Neural cell (in vitro differentiated cells): ENCODE data around the gene CELSR1. TPM values are rescaled to one million over a fixed set of nuclear protein-coding genes. Genes with fewer than 3 reads are reported as not detected.

Experiments used
- H2AFZ ChIP-seq: fragments of 200-600, 300-800 bp; sonication (generic), shearing (Covaris generic); 2 replicates; pipeline ENCODE4 v1.6.0; 2014; ENCODE audit warnings: low read depth, mild to moderate bottlenecking, antibody characterized with exemption, low read length, moderate library complexity
- H3F3A ChIP-seq: fragments of 200-600 bp; shearing (Covaris generic); 2 replicates; pipeline ENCODE4 v1.6.1; 2016; ENCODE audit warnings: mild to moderate bottlenecking, moderate library complexity, mixed read lengths, antibody characterized with exemption, low read length; ENCODE audit not compliant: insufficient read depth, poor library complexity, severe bottlenecking
- H3K27ac ChIP-seq: fragments of 200-600, 300-800 bp; sonication (generic), shearing (Covaris generic); 2 replicates; pipeline ENCODE4 v1.5.1; 2014; ENCODE audit warnings: mild to moderate bottlenecking, low read length, moderate library complexity
- H3K27me3 ChIP-seq: fragments of 300-800, 200-600 bp; sonication (generic), shearing (Covaris generic); 2 replicates; pipeline ENCODE4 v1.6.0; 2014; ENCODE audit warnings: mild to moderate bottlenecking, low read depth, low read length, moderate library complexity; ENCODE audit not compliant: insufficient read depth
- H3K36me3 ChIP-seq: fragments of 300-800, 200-600 bp; sonication (generic), shearing (Covaris generic); 2 replicates; pipeline ENCODE4 v1.5.1; 2014; ENCODE audit warnings: mild to moderate bottlenecking, antibody characterized with exemption, low read length, moderate library complexity; ENCODE audit not compliant: insufficient read depth
- H3K4me2 ChIP-seq: fragments of 300-800, 200-600 bp; sonication (generic), shearing (Covaris generic); 2 replicates; pipeline ENCODE4 v1.6.0; 2014; ENCODE audit warnings: mild to moderate bottlenecking, low read length
- H3K4me3 ChIP-seq: fragments of 300-800, 200-600 bp; sonication (generic), shearing (Covaris generic); 2 replicates; pipeline ENCODE4 v1.5.1; 2014; ENCODE audit warnings: mild to moderate bottlenecking, low read length, moderate library complexity
- H3K79me2 ChIP-seq: fragments of 200-600 bp; shearing (Covaris generic); replicated peaks from 2 replicates; pipeline ENCODE4 v1.6.0; 2014; ENCODE audit warnings: mild to moderate bottlenecking, low read length, moderate library complexity; ENCODE audit not compliant: insufficient read depth
- H3K9ac ChIP-seq: fragments of 300-800, 200-600 bp; sonication (generic), shearing (Covaris generic); 2 replicates; pipeline ENCODE4 v1.6.1; 2016; ENCODE audit warnings: mild to moderate bottlenecking, low read length, mixed read lengths
- H3K9me2 ChIP-seq: fragments of 200-600 bp; shearing (Covaris generic); 2 replicates; pipeline ENCODE4 v1.6.1; 2016; ENCODE audit warnings: mild to moderate bottlenecking, low read length, mixed read lengths; ENCODE audit not compliant: insufficient read depth
- H3K9me3 ChIP-seq: fragments of 200-600, 300-800 bp; sonication (generic), shearing (Covaris generic); 2 replicates; pipeline ENCODE4 v1.6.1; 2016; ENCODE audit warnings: mild to moderate bottlenecking, mixed run types, low read length, moderate library complexity, mixed read lengths
- H4K20me1 ChIP-seq: fragments of 200-600 bp; shearing (Covaris generic); 2 replicates; pipeline ENCODE4 v1.6.1; 2016; ENCODE audit warnings: mild to moderate bottlenecking, mixed run types; ENCODE audit not compliant: insufficient read depth
- CTCF ChIP-seq: fragments of 450-650 bp; IDR thresholded peaks from 2 replicates; pipeline ENCODE4 v1.5.1; 2014; ENCODE audit warnings: antibody characterized with exemption, mild to moderate bottlenecking, moderate library complexity; ENCODE audit not compliant: poor library complexity, severe bottlenecking
- EP300 ChIP-seq: fragments of 450-650 bp; conservative IDR thresholded peaks from 2 replicates; pipeline ENCODE4 v1.6.1; 2014; ENCODE audit warnings: antibody characterized with exemption, mild to moderate bottlenecking, moderate library complexity; ENCODE audit not compliant: poor library complexity, severe bottlenecking
- EZH2 ChIP-seq: fragments of 200-600, 300-800 bp; shearing (Covaris generic), sonication (generic); IDR thresholded peaks from 2 replicates; pipeline ENCODE4 v1.6.1; 2014; ENCODE audit warnings: antibody characterized with exemption, low read length, borderline replicate concordance, mild to moderate bottlenecking; ENCODE audit not compliant: insufficient read depth, poor library complexity, severe bottlenecking
- MXI1 ChIP-seq: fragments of 450-650 bp; conservative IDR thresholded peaks from 2 replicates; pipeline ENCODE4 v1.6.1; 2014; ENCODE audit warnings: antibody characterized with exemption, mild to moderate bottlenecking; ENCODE audit not compliant: poor library complexity, severe bottlenecking
- POLR2AphosphoS5 ChIP-seq: IDR thresholded peaks from 2 replicates; pipeline ENCODE4 v1.6.1; 2012
- RAD21 ChIP-seq: fragments of 450-650 bp; conservative IDR thresholded peaks from 2 replicates; pipeline ENCODE4 v1.6.1; 2014; ENCODE audit warnings: antibody characterized with exemption, mild to moderate bottlenecking, moderate library complexity
- SMC3 ChIP-seq: fragments of 450-650 bp; conservative IDR thresholded peaks from 2 replicates; pipeline ENCODE4 v1.6.1; 2014; ENCODE audit warnings: antibody characterized with exemption, mild to moderate bottlenecking, moderate library complexity; ENCODE audit not compliant: poor library complexity
- TAF1 ChIP-seq: IDR thresholded peaks from 2 replicates; pipeline ENCODE4 v1.6.1; 2012; ENCODE audit warnings: low read depth
- polyA plus RNA-seq: library from polyadenylated mRNA; depleted of rRNA; stranded (reverse); fragments of >200 nt; gene quantifications from 2 replicates; pipeline ENCODE4 v1.2.3, GENCODE V29; 2014
- TF ChIP-seq, protein P1 (sequence below): IDR thresholded peaks from 2 replicates; pipeline ENCODE4 v1.6.1; 2012; ENCODE audit warnings: borderline replicate concordance

The CELSR1 gene
- polyA plus RNA-seq, 1 donor from 2014 or later: 0.14 TPM

DNA sequence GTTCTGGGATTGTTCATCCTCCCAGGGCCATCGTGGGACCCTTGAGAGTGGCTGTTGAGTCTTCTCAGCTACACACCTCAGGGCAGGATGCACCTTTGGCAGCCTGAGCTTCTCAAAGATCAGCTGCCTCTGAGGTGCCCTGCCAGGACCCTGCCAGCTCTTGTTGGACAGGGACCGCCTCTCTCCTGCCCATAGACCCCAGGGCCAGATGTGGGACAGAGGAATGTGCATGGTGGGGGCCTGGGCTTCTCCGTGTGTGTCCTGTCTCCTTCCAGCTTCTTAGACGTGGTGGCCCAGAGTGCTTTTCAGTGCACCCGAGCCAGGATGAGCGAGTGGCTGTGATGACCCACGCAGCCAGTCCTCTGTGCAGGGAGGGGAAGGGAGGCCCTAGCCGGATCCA, 207.8 kb downstream of the CELSR1 start:
- H3K4me2 ChIP-seq: no peak overlapping the region
- no peak overlapping the region for H2AFZ ChIP-seq
- TF ChIP-seq, protein P1, sequence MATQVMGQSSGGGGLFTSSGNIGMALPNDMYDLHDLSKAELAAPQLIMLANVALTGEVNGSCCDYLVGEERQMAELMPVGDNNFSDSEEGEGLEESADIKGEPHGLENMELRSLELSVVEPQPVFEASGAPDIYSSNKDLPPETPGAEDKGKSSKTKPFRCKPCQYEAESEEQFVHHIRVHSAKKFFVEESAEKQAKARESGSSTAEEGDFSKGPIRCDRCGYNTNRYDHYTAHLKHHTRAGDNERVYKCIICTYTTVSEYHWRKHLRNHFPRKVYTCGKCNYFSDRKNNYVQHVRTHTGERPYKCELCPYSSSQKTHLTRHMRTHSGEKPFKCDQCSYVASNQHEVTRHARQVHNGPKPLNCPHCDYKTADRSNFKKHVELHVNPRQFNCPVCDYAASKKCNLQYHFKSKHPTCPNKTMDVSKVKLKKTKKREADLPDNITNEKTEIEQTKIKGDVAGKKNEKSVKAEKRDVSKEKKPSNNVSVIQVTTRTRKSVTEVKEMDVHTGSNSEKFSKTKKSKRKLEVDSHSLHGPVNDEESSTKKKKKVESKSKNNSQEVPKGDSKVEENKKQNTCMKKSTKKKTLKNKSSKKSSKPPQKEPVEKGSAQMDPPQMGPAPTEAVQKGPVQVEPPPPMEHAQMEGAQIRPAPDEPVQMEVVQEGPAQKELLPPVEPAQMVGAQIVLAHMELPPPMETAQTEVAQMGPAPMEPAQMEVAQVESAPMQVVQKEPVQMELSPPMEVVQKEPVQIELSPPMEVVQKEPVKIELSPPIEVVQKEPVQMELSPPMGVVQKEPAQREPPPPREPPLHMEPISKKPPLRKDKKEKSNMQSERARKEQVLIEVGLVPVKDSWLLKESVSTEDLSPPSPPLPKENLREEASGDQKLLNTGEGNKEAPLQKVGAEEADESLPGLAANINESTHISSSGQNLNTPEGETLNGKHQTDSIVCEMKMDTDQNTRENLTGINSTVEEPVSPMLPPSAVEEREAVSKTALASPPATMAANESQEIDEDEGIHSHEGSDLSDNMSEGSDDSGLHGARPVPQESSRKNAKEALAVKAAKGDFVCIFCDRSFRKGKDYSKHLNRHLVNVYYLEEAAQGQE: no peak
- TF ChIP-seq CTCF (no peak), POLR2AphosphoS5 (no peak), TAF1 (no peak), EP300 (no peak), RAD21 (no peak), MXI1 (no peak), EZH2 (no peak), SMC3 (no peak)
- no peaks in the 10 kb centered on the region for H3K9me2 ChIP-seq
- no peaks in the 10 kb centered on the region for H3K9me3 ChIP-seq
- H3K9ac ChIP-seq: no peak overlapping the region
- no peaks in the 10 kb centered on the region for H3K79me2 ChIP-seq
- no peaks in the 10 kb centered on the region for H4K20me1 ChIP-seq
- H3K27ac ChIP-seq: no peak overlapping the region
- H3F3A ChIP-seq: no peaks in the 10 kb centered on the region
- no peak overlapping the region for H3K4me3 ChIP-seq
- H3K27me3 ChIP-seq: no peaks in the 10 kb centered on the region
- H3K36me3 ChIP-seq: no peaks in the 10 kb centered on the region

DNA sequence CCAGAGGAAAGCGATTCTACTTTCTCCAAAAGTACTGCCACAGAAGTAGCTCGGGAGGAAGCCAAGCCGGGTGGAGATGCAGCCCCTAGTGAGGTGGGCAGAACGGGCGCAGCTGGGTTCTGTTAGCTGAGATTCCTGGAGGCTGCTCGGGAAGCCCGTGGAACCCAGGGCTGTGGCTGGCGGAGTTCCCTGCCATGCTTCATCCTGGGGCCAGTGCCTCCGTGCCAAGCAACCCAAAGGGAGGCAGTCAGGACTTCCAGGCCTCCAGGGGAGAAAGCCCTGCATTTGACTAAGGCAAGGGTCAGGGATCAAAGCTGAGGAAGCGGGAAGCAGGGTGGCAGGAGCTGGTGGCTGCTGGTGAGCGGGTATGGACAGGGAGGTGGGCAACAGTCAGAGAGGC, 208.6 kb downstream of the CELSR1 start:
- no peaks in the 10 kb centered on the region for H3K27me3 ChIP-seq
- no peak overlapping the region for H3K4me3 ChIP-seq
- H3K4me2 ChIP-seq: no peak overlapping the region
- H3K27ac ChIP-seq: no peak overlapping the region
- no peak overlapping the region for H3K9ac ChIP-seq
- no peaks in the 10 kb centered on the region for H3K9me3 ChIP-seq
- H3K36me3 ChIP-seq: no peaks in the 10 kb centered on the region
- no peak overlapping the region for H2AFZ ChIP-seq
- no peaks in the 10 kb centered on the region for H3F3A ChIP-seq
- H3K79me2 ChIP-seq: no peaks in the 10 kb centered on the region
- H3K9me2 ChIP-seq: no peaks in the 10 kb centered on the region
- TF ChIP-seq MXI1 (no peak), EP300 (no peak), CTCF (no peak), EZH2 (no peak), RAD21 (no peak), TAF1 (no peak), POLR2AphosphoS5 (no peak), SMC3 (no peak)
- TF ChIP-seq, protein P1: no peak
- no peaks in the 10 kb centered on the region for H4K20me1 ChIP-seq
